Activated T-helper 2 cell treated with anti-CD3 and anti-CD28 coated beads, Interferon-gamma antibody, Interleukin-2, Interleukin-4, amounts not matched to agents 10 μg/mL and 5 μg/mL and 100 μg/mL, durations not matched to agents 14 hours and 24 hours and 36 hours (primary cell): ENCODE measurements around the gene CTSD. TPM values are rescaled to one million over a fixed set of nuclear protein-coding genes. Genes with fewer than 3 reads are reported as not detected.
A peak's percentile ranks its signal among the peaks of the same experiment; 100 is the strongest.

Experiments
- DNase-seq: peaks from one replicate; pipeline ENCODE4 v3.0.0; 2021; ENCODE audit warnings: low spot score
- H3K27ac Mint-ChIP-seq: one replicate; pipeline ENCODE4 v1.8.0; 2021; ENCODE audit warnings: mixed read lengths
- H3K27me3 Mint-ChIP-seq: one replicate; pipeline ENCODE4 v1.8.0; 2021; ENCODE audit warnings: low read depth, mixed read lengths
- H3K36me3 Mint-ChIP-seq: one replicate; pipeline ENCODE4 v1.8.0; 2021; ENCODE audit warnings: low read depth, mixed read lengths
- H3K4me1 Mint-ChIP-seq: one replicate; pipeline ENCODE4 v1.8.0; 2021; ENCODE audit warnings: low read depth, mixed read lengths
- H3K4me3 Mint-ChIP-seq: one replicate; pipeline ENCODE4 v1.8.0; 2021; ENCODE audit warnings: low read depth, mild to moderate bottlenecking, moderate library complexity, mixed read lengths
- H3K9me3 Mint-ChIP-seq: one replicate; pipeline ENCODE4 v1.8.0; 2021; ENCODE audit warnings: mixed read lengths
- intact Hi-C: fragments of 100-400 bp; cut with micrococcal nuclease; formaldehyde crosslinking; loops from one replicate; pipeline ENCODE4 v1.15.1; 2023
- total RNA-seq: library from RNA; stranded (reverse); gene quantifications from 2 replicates; pipeline ENCODE4 v1.2.3, GENCODE V29; 2022

The CTSD gene
- total RNA-seq, 1 donor from 2014 or later: 73.5 TPM

DNA sequence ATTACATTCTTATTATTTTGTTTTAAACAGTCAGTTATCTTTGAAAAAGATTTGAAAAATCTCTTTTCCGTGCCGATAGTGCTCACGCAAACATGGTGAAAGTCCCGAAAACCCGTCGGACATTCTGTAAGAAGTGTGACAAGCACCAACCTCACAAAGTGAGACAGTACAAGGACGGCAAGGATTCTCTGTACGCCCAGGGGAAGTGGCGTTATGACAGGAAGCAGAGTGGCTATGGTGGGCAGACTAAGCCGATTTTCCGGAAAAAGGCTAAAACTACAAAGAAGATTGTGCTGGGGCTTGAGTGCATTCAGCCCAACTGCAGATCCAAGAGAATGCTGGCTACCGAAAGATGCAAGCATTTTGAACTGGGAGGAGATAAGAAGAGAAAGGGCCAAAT lies 28.7 kb upstream of the CTSD start:
- intact Hi-C loops: no loop called here
- DNase-seq: no peak
- H3K9me3 Mint-ChIP-seq: no peaks in the 10 kb centered on the region
- peaks cover 16% of the 10 kb centered on the region for H3K27me3 Mint-ChIP-seq
- H3K36me3 Mint-ChIP-seq: no peaks in the 10 kb centered on the region
- H3K4me3 Mint-ChIP-seq: peak overlapping the region; percentile 58
- H3K4me1 Mint-ChIP-seq: peaks cover 4% of the 10 kb centered on the region
- H3K27ac Mint-ChIP-seq: no peak overlapping the region

DNA sequence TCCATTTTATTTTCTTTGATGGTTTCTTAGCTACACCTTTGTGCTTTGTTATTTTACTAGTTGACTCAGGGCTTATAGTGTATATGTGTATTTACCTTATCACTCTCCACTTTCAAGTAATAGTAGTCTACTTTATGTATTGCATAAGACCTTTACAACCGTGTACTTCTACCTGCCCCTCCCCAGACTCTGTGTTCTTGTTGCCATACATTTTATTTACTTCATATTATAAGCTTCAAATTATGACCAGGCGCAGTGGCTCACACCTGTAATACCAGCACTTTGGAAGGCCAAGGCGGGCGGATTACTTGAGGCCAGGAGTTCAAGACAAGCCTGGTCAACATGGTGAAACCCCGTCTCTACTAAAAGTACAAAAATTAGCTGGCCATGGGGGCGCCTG lies 28.2 kb upstream of the CTSD start:
- intact Hi-C loops: no loop called here
- H3K27me3 Mint-ChIP-seq: peaks cover 16% of the 10 kb centered on the region
- peaks cover 4% of the 10 kb centered on the region for H3K4me1 Mint-ChIP-seq
- no peaks in the 10 kb centered on the region for H3K9me3 Mint-ChIP-seq
- no peak overlapping the region for H3K27ac Mint-ChIP-seq
- H3K4me3 Mint-ChIP-seq: no peak overlapping the region
- no peak for DNase-seq
- no peaks in the 10 kb centered on the region for H3K36me3 Mint-ChIP-seq

DNA sequence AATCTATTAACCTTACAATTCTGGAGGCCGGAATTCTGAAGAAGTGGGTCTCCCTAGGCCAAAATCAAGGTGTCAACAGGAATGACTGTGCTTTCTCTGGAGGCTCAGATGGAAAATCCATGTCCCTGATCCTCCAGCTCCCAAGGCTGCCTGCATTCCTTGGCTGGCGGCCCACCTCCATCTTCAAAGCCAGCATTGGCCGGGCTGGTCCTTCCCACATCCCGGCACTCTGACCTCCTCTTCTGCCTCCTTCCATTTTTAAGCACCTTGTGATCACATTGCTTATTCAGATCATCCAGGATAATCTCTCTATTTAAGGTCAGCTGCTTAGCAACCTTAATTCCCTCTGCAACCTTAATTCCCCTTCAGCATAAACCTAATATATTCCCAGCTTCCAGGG lies 22.7 kb upstream of the CTSD start:
- no peak for DNase-seq

DNA sequence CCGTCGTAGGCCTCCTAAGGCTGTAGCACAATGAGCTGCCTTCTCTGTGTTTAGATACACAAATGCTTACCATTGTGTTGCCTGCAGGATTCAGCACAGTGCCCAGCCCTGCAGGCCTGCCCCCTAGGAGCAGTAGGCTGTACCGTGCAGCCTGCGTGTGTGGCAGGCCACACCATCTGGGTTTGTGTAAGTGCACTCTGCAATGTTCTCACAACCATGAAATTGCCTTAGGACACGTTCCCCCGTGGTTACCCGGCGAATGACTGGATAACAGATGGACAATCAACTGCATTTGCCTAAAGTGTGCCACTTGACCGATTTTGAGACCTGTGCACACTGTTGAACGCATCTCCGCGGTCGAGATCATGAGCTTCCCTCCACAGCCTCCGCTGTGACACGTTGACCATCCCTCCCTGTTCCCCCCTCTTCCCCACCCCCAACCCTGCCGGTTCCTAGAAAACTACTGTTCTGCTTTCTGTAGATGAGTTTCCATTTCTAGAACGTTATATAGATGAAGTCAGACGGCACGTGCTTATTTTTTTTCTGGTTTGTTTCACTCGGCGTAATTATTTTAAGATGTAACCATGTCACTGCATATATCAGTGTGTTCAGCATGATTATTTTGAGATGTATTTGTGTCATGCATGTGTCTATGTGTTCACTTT lies 22.2 kb upstream of the CTSD start:
- Mint-ChIP-seq H3K27me3 (peaks cover 4% of the 10 kb centered on the region), H3K4me1 (no peaks in the 10 kb centered on the region), H3K9me3 (no peaks in the 10 kb centered on the region), H3K27ac (no peak overlapping the region), H3K4me3 (no peak overlapping the region), H3K36me3 (no peaks in the 10 kb centered on the region)
- no peak for DNase-seq
- intact Hi-C loops: no loop called here

More for the DNA sequence above, 22.7 kb upstream of the CTSD start:
- H3K4me1 Mint-ChIP-seq: no peaks in the 10 kb centered on the region
- no peaks in the 10 kb centered on the region for H3K9me3 Mint-ChIP-seq
- no peak overlapping the region for H3K27ac Mint-ChIP-seq
- intact Hi-C loops: no loop called here
- peaks cover 6% of the 10 kb centered on the region for H3K27me3 Mint-ChIP-seq
- no peak overlapping the region for H3K4me3 Mint-ChIP-seq
- H3K36me3 Mint-ChIP-seq: no peaks in the 10 kb centered on the region

DNA sequence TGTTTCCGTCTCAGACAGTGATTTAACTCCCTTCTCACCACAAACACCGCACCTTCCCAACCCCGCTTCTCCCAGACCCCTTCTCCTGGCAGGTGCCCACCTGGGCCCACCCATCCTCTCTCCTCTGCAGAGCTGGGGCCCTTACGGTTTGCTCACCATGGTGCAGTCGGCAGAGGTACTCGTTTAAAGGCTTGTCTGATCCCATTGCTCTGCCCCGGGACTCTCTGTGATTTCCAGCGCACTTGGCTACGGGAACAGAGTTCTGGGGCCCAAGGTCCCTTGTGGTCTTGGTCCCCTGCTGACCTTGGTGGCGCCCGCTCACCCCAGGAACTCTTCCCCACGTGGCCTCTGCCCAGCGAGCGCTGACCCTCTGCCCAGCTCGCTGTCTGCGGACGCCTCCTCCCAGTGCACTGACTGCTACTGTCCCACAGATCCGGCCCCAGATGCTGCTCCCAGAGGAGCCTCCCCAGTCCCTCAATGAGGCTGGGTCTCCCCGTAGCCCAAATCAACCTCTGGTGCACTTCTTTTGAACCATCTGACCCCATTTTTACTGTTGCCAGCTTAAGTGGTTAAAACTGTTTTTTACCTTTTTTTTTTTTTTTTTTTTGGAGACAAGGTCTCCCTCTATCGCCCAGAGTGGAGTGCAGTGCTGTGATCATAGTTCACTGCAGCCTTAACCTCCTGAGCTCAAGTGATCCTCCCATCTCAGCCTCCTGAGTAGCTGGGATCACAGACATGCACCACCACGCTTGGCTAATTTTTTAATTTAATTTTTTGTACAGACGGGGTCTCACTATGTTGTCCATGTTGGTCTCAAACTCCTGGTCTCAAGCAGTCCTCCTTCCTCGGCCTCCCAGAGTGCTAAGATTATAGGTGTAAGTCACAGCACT lies 21.3 kb upstream of the CTSD start:
- Mint-ChIP-seq H3K27ac (no peak overlapping the region), H3K4me3 (no peak overlapping the region), H3K4me1 (no peaks in the 10 kb centered on the region), H3K36me3 (no peaks in the 10 kb centered on the region), H3K9me3 (no peaks in the 10 kb centered on the region), H3K27me3 (no peaks in the 10 kb centered on the region)
- intact Hi-C loops: no loop called here
- DNase-seq: no peak

DNA sequence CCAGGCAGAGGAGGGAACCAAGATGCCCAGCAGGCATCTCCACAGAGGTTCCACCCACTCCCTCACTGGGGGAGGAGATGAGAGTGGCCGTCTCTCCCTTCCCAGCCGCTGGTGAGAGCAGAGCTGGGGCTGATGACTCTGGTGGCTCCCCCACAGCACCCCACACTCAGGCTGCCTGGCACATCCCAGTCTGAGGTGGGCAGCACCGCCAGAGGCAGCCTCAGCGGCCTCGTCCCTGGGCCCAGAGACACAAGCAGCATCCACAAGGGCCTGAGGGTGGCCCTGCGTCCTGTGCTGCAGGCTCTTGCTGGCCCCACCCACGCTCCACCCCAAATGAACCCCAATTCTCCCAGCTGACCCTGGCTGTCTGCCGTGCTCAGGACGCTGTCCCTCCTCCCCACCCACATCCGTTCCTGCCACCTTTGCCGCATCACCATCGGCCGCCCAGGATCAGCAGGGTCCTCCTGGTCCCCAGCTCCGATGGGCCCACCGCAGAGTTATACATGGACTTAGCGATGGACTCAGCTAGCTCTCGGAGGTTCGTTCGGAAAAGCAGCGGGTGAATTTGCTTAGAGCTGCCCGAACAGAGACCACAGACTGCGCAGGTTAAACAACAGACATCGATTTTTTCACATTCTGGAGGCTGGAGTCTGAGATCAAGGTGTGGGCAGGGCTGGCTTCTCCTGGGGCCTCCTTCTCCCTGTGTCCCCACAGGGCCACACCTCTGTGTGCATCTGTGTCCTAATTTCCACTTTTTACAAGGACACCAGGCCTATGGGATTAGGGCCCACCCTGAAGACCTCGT lies 20.2 kb upstream of the CTSD start:
- Mint-ChIP-seq H3K4me3 (no peak overlapping the region), H3K36me3 (no peaks in the 10 kb centered on the region), H3K4me1 (no peaks in the 10 kb centered on the region), H3K9me3 (no peaks in the 10 kb centered on the region), H3K27me3 (no peaks in the 10 kb centered on the region), H3K27ac (no peak overlapping the region)
- no peak for DNase-seq
- intact Hi-C loops: no loop called here

DNA sequence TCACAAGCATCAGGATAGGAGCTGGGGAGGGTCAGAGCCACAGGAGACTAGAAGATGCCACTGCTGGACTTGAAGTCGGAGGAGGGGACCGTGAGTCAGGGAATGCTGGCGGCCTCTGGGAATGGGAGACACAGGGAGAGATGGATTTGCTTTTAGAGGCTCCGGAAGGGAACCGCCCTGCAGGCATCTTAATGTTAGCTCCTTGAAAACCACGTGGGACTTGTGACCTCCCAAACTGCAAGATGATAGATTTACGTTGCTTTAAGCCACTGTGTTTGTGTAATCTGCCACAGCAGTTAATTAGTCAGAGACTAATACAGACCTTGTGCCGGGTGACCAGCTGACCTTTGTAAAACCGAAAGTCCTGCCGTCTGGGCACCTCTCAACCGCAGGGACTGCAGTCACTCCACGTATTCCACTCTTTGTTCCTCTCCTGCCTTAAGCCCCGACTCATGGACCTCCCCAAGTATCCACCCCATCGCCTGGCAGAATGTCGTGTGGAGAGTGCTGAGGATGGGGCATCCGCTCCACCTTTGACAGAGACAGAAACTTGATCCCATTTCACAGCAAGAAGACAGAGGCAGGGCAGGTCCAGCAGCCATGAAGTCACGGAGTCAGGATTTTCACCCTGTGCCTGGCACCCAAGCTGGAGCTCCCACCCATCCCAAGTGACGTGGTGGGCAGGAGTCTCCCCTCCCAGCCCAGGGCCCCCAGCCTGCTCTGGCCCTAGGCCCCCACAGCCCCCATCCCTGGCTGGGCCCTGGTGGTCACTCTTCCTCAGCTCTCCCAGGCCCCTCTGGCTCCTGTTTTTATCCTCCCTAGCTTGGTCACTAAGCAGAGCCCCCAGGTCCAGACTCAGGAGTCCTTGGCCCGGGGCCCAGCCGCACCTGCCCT lies 19.4 kb upstream of the CTSD start:
- H3K4me3 Mint-ChIP-seq: no peak overlapping the region
- H3K27me3 Mint-ChIP-seq: no peaks in the 10 kb centered on the region
- no peaks in the 10 kb centered on the region for H3K4me1 Mint-ChIP-seq
- DNase-seq: no peak
- no peaks in the 10 kb centered on the region for H3K9me3 Mint-ChIP-seq
- H3K36me3 Mint-ChIP-seq: no peaks in the 10 kb centered on the region
- intact Hi-C loops: no loop called here
- H3K27ac Mint-ChIP-seq: no peak overlapping the region

DNA sequence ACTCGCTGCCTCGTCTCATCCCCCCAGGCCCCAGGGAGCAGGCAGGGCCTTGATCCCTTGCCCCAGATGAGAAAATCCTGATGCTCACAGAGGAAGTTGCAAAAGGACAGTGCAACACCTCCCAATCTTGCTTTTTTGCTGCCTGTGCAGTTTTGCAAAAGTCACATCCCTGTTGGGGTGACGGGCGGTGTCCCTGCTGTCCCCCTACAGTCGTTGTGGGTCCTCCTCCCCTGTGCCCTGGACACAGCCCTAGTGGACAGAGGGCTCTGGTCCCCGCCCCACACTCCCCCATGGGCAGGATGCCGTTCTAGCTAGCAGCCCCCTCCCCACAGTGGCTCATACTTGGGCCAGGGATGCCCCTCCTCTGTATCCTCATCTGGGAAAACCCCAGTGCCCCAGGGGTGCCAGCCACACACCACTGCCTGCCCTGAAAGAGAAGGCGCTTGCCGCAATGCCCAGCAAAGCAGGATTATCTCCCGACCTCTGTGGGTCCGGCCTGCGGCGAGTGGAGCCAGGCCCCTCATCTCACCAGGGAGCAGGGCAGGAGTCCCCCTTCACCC lies 18.4 kb upstream of the CTSD start:
- Mint-ChIP-seq H3K4me3 (no peak overlapping the region), H3K4me1 (no peaks in the 10 kb centered on the region), H3K27ac (no peak overlapping the region), H3K36me3 (no peaks in the 10 kb centered on the region), H3K9me3 (no peaks in the 10 kb centered on the region), H3K27me3 (no peaks in the 10 kb centered on the region)
- no peak for DNase-seq
- intact Hi-C loops: no loop called here

DNA sequence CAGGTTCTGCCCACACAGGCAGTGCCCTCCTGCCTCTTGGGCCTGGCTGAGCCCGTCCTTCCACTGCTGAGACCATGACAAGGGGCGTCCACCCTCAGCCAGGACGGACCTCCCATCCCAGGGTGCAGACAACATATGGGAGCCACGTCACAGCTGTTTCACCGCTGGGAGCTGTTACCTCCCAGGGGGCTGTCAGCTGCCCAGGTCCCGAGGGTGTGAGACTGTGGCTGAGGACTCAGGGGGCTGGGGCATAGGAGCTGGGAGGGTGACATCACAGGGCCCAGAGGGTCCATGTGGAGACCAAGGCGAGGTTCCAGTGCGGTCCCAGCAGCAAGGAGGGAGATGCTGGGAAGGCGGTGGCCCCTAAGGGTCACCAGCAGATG lies 17.9 kb upstream of the CTSD start:
- H3K9me3 Mint-ChIP-seq: no peaks in the 10 kb centered on the region
- H3K4me3 Mint-ChIP-seq: no peak overlapping the region
- H3K27ac Mint-ChIP-seq: no peak overlapping the region
- H3K27me3 Mint-ChIP-seq: no peaks in the 10 kb centered on the region
- DNase-seq: no peak
- no peaks in the 10 kb centered on the region for H3K4me1 Mint-ChIP-seq
- intact Hi-C loops: no loop called here
- H3K36me3 Mint-ChIP-seq: no peaks in the 10 kb centered on the region

DNA sequence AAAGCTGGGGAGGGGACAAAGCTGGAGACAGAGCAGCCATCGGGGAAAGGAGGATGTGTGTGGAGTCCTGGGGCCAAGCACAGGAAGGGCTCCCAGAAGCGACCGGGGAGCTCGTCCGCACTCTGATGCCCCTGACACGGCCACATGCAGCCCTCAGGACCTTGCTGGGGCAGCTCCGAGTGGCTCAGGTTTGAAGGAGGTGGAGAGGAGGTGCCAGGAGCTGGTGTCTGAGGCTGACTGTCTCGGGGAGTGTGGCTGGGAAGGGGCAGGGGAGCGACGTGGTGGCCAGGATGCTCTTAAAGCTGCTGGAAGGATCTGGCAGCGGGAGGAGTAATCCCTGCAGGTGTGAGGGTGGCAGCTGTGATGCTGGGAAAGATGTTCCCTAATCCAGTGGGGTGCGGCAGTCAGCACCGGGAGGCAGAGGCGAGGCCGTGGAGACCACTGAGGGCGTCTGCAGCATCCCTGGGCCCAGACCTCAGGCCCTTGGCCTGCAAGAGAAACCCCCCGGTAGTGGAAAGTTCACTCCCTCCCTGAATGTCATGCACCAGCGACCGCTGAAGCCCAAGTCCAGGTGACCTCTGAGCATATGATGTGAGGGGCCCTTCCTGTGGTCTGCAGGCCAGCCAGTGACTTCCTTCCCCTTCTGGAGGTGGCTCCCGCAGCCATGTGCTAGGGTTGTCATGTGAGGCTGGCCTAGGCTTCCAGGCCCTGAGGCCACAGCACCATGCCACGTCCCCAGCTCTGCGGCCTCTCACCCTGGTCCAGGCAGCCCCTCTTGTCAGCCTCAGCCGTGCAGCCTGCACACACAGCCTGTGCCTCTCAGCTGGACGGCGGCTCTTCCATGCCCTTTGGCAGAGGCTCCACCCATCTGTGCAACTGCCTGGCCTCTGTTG lies 17.2 kb upstream of the CTSD start:
- intact Hi-C loops: no loop called here
- H3K27ac Mint-ChIP-seq: no peak overlapping the region
- no peak for DNase-seq

DNA sequence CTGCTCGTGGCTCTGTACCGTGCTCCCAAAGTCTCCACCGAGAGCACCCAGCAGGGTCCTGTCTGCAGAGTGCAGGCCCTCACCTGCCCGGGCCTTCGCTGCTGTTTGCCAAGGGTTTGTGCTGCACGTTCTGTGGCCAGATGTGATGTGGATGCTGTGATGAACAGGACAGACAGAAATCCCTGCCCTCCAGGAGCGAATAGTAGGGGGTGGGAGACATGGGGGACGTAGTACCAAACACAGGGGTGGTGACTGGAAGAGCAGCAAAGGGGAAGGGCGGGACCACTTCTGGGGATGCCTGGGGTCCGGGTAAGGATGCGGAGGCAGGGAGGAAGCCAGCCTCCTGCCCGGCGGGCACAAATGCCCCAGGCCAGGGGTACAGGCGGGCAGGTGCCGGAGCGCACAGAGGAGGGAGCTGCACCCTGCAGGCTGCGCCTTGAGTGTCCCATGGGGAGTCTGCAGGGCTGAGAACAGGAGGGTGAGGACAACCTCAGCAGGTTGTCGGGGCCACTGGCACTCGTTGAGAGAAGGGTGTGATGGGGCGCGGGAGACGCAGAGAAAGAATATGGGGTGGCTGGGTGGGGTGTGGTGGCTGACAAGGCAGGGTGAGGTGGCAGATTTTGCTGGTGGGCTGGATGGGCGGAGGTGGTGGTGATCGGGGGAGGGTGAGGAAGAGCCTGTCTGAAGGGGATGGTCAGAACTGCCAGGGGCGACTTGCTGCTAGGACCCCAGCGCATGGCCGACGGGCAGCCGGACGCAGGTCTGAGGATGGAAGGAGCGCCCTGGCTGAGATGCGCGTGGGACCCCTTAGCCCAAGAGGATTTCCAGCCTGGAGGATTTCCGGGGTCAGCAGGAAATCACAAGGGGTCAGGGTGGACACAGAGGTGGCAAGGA lies 16.3 kb upstream of the CTSD start:
- no peak for DNase-seq
- Mint-ChIP-seq H3K27ac (no peak overlapping the region), H3K36me3 (no peaks in the 10 kb centered on the region), H3K4me3 (no peak overlapping the region), H3K27me3 (no peaks in the 10 kb centered on the region), H3K9me3 (no peaks in the 10 kb centered on the region), H3K4me1 (no peaks in the 10 kb centered on the region)
- intact Hi-C loops: no loop called here

More for the DNA sequence above, 17.2 kb upstream of the CTSD start:
- Mint-ChIP-seq H3K9me3 (no peaks in the 10 kb centered on the region), H3K4me1 (no peaks in the 10 kb centered on the region), H3K36me3 (no peaks in the 10 kb centered on the region), H3K27me3 (no peaks in the 10 kb centered on the region), H3K4me3 (no peak overlapping the region)
